GM12801 (cell line): ENCODE results near the gene FKRP.

Experiments used
- CTCF ChIP-seq: IDR thresholded peaks from one replicate; pipeline ENCODE4 v1.5.1; 2011; ENCODE audit warnings: control low read depth; ENCODE audit not compliant: insufficient read length; ENCODE audit errors: extremely low read depth

Gene FKRP

GRCh38 chr19:46772170-46773017 lies 26.5 kb downstream of the FKRP start:
- TF ChIP-seq CTCF = no peak

GRCh38 chr19:46773018-46773399 lies 27.2 kb downstream of the FKRP start:
- TF ChIP-seq CTCF = no peak

GRCh38 chr19:46775642-46776258 lies 29.9 kb downstream of the FKRP start:
- no peak for TF ChIP-seq CTCF

GRCh38 chr19:46776927-46777911 lies 31.4 kb downstream of the FKRP start:
- no peak for TF ChIP-seq CTCF

- TF ChIP-seq CTCF = no peak
Measured at GRCh38 chr19:46782355-46783019, 36.6 kb downstream of the FKRP start.

- no peak for TF ChIP-seq CTCF
Measured at GRCh38 chr19:46783670-46784069, 37.8 kb downstream of the FKRP start.
